Prostate gland (tissue), 2 donors: Measurements from ENCODE around the gene ATP1B2. TPM values are rescaled to one million over a fixed set of nuclear protein-coding genes. Genes with fewer than 3 reads are reported as not detected.
A peak's percentile ranks its signal among the peaks of the same experiment; 100 is the strongest.

Experiments
- DNase-seq: peaks from one replicate; pipeline ENCODE4 v3.0.0-alpha.2; 2019; ENCODE audit warnings: low spot score
- H3K27ac ChIP-seq, 2 donors: fragments of 200-600 bp; sonication (generic); 2 replicates each; pipeline ENCODE4 v1.5.1; 2017 to 2019
- H3K27me3 ChIP-seq: fragments of 200-600 bp; sonication (generic); replicated peaks from 2 replicates; pipeline ENCODE4 v1.5.1; 2019; ENCODE audit not compliant: insufficient read depth
- H3K36me3 ChIP-seq, 2 donors: fragments of 200-600 bp; sonication (generic); 1 replicate in 1 of 2; 2 replicates in 1 of 2; pipeline versions ENCODE4 v1.5.1 to v1.8.1; 2017 to 2019
- H3K4me1 ChIP-seq: fragments of 200-600 bp; sonication (generic); replicated peaks from 2 replicates; pipeline ENCODE4 v1.5.1; 2019
- H3K4me3 ChIP-seq, 2 donors: fragments of 200-600 bp; sonication (generic); 2 replicates each; pipeline ENCODE4 v1.5.1; 2017 to 2019
- H3K9me3 ChIP-seq: fragments of 200-600 bp; sonication (generic); 2 replicates; pipeline ENCODE4 v1.5.1; 2017
- CTCF ChIP-seq, 4 experiments: fragments of 200-600 bp in 2 of 4; fragments of 450-650 bp in 2 of 4; sonication (generic) in 2 of 4; IDR thresholded peaks; 1 replicate in 3 of 4; 2 replicates in 1 of 4; pipeline ENCODE4 v1.5.1; 2016 to 2019; ENCODE audit warnings: antibody characterized with exemption in 4 of 4, mild to moderate bottlenecking in 2 of 4, moderate library complexity in 2 of 4
- POLR2A ChIP-seq: fragments of 450-650 bp; IDR thresholded peaks from one replicate; pipeline ENCODE4 v1.6.1; 2016; ENCODE audit warnings: antibody characterized with exemption, mild to moderate bottlenecking
- POLR2AphosphoS5 ChIP-seq: sonication (generic); formaldehyde crosslinking; IDR thresholded peaks from one replicate; pipeline ENCODE4 v1.6.1; 2017; ENCODE audit warnings: antibody characterized with exemption
- WGBS: methylation state at CpG from one replicate; pipeline ENCODE4 v1.1.5; 2018; 5-methylcytosine and 5-hydroxymethylcytosine counted together
- intact Hi-C: fragments of 100-400 bp; cut with DNase I; formaldehyde crosslinking; loops from one replicate; pipeline ENCODE4 v1.14.2; 2022
- total RNA-seq, 2 donors: library from RNA; depleted of rRNA; stranded (reverse); fragments of >200 nt; gene quantifications; one replicate each; pipeline ENCODE4 v1.1.0, GENCODE V29; 2016

The ATP1B2 gene
- total RNA-seq, 2 donors from 2014 or later, result 0.82 to 11.7 TPM

GRCh38 chr17:7644775-7645174 lies 6.0 kb upstream of the ATP1B2 start:
- no peaks in the 10 kb centered on the region for H3K4me1 ChIP-seq
- no peak for DNase-seq
- no peak overlapping the region for H3K4me3 ChIP-seq
- TF ChIP-seq POLR2A (no peak), POLR2AphosphoS5 (no peak), CTCF (IDR thresholded peaks at IDR 0.05) (no peak)
- H3K9me3 ChIP-seq, result no peaks in the 10 kb centered on the region
- H3K27ac ChIP-seq, result no peak overlapping the region
- H3K27me3 ChIP-seq, result no peaks in the 10 kb centered on the region
- WGBS, result 97% methylated on average over 4 of the region's 4 CpGs
- H3K36me3 ChIP-seq, result no peaks in the 10 kb centered on the region
- intact Hi-C loops, result no loop called here

GRCh38 chr17:7646457-7646856 lies 4.3 kb upstream of the ATP1B2 start:
- no peak overlapping the region for H3K27ac ChIP-seq
- TF ChIP-seq POLR2AphosphoS5, result no peak
- no peak for TF ChIP-seq CTCF (IDR thresholded peaks at IDR 0.05)
- no peak for TF ChIP-seq POLR2A
- 70% methylated on average over 8 of the region's 9 CpGs for WGBS
- no peaks in the 10 kb centered on the region for H3K4me1 ChIP-seq
- no peaks in the 10 kb centered on the region for H3K27me3 ChIP-seq
- no peaks in the 10 kb centered on the region for H3K36me3 ChIP-seq
- no peak overlapping the region for H3K4me3 ChIP-seq
- no peaks in the 10 kb centered on the region for H3K9me3 ChIP-seq
- DNase-seq, result no peak
- intact Hi-C loops, result no loop called here

GRCh38 chr17:7647018-7647417 lies 3.7 kb upstream of the ATP1B2 start:
- Histone ChIP-seq H3K27ac (no peak overlapping the region), H3K36me3 (no peaks in the 10 kb centered on the region), H3K9me3 (no peaks in the 10 kb centered on the region), H3K4me3 (no peak overlapping the region), H3K4me1 (no peaks in the 10 kb centered on the region), H3K27me3 (no peaks in the 10 kb centered on the region)
- TF ChIP-seq POLR2A (no peak), POLR2AphosphoS5 (no peak), CTCF (IDR thresholded peaks at IDR 0.05) (no peak)
- WGBS, result 79% methylated on average over 4 of the region's 4 CpGs
- DNase-seq, result no peak
- intact Hi-C loops, result no loop called here

GRCh38 chr17:7651097-7651664 lies 455 bp downstream of the ATP1B2 start:
- intact Hi-C loops, result no loop called here
- under 1% methylated on average over 41 of the region's 45 CpGs for WGBS
- Histone ChIP-seq H3K9me3 (no peaks in the 10 kb centered on the region), H3K4me1 (no peaks in the 10 kb centered on the region), H3K36me3 (no peaks in the 10 kb centered on the region), H3K27ac (peak overlapping the region in 1 of 2 donors; percentile 13), H3K27me3 (no peaks in the 10 kb centered on the region), H3K4me3 (peak overlapping the region; percentile 35 to 42)
- no peak for TF ChIP-seq CTCF (IDR thresholded peaks at IDR 0.05)
- DNase-seq, result no peak

GRCh38 chr17:7651665-7652387 lies 1.1 kb downstream of the ATP1B2 start:
- H3K27ac ChIP-seq, result peak overlapping the region in 1 of 2 donors; percentile 13
- DNase-seq, result no peak
- no peak for TF ChIP-seq POLR2AphosphoS5
- TF ChIP-seq POLR2A, result no peak
- TF ChIP-seq CTCF (IDR thresholded peaks at IDR 0.05), result no peak
- H3K4me3 ChIP-seq, result peak overlapping the region; percentile 35 to 42
- no peaks in the 10 kb centered on the region for H3K4me1 ChIP-seq
- H3K36me3 ChIP-seq, result no peaks in the 10 kb centered on the region
- 7% methylated on average over 26 of the region's 54 CpGs for WGBS
- intact Hi-C loops, result no loop called here
- no peaks in the 10 kb centered on the region for H3K9me3 ChIP-seq
- no peaks in the 10 kb centered on the region for H3K27me3 ChIP-seq
